VCaP (cell line): ENCODE measurements around the gene JHY.
A peak's percentile ranks its signal among the peaks of the same experiment; 100 is the strongest.

Source experiments
- H3K27ac ChIP-seq: fragments of 450-650 bp; 2 replicates; pipeline ENCODE4 v1.5.1; 2017
- CTCF ChIP-seq: fragments of 450-650 bp; conservative IDR thresholded peaks from 2 replicates; pipeline ENCODE4 v1.5.1; 2017; ENCODE audit warnings: mild to moderate bottlenecking, moderate library complexity

JHY gene

GRCh38 chr11:122918734-122919133 is 36.2 kb downstream of the JHY start:
- TF ChIP-seq CTCF = no peak
- no peak overlapping the region for H3K27ac ChIP-seq

- no peak for TF ChIP-seq CTCF
- H3K27ac ChIP-seq = no peak overlapping the region
Observed at GRCh38 chr11:122920579-122920978, 38.0 kb downstream of the JHY start.

- TF ChIP-seq CTCF = no peak
- peak overlapping the region; percentile 45 for H3K27ac ChIP-seq
Observed at GRCh38 chr11:122922893-122923292, 40.3 kb downstream of the JHY start.

GRCh38 chr11:122923302-122923701 is 40.7 kb downstream of the JHY start:
- no peak for TF ChIP-seq CTCF

GRCh38 chr11:122931510-122931909 is 49.0 kb downstream of the JHY start:
- no peak for TF ChIP-seq CTCF
- no peak overlapping the region for H3K27ac ChIP-seq

More at GRCh38 chr11:122923302-122923701, 40.7 kb downstream of the JHY start:
- peak overlapping the region; percentile 45 for H3K27ac ChIP-seq

GRCh38 chr11:122933416-122933815 is 50.9 kb downstream of the JHY start:
- TF ChIP-seq CTCF = no peak

GRCh38 chr11:122937983-122938382 is 55.4 kb downstream of the JHY start:
- H3K27ac ChIP-seq = no peak overlapping the region
- TF ChIP-seq CTCF = no peak

More at GRCh38 chr11:122933416-122933815, 50.9 kb downstream of the JHY start:
- no peak overlapping the region for H3K27ac ChIP-seq
